Stimulated activated naive CD8-positive, alpha-beta T cell treated with anti-CD3 and anti-CD28 coated beads, Interleukin-15, Interleukin-2, amounts not matched to agents 100 U/mL and 50 U/mL, for 24 hours (primary cell): ENCODE data around the gene KLHL29.

Experiments used
- ATAC-seq: fragments of 150-1000 bp; cut with Tn5 transposase; one replicate; pipeline ENCODE4 v1.10.0; 2021
- DNase-seq: peaks from one replicate; pipeline ENCODE4 v3.0.0; 2021

Gene KLHL29

GRCh38 chr2:23495661-23496114 is 110.7 kb downstream of the KLHL29 start:
- DNase-seq (no peak), ATAC-seq (no peak)

- no peak for ATAC-seq
- DNase-seq: no peak
These were observed 111.5 kb downstream of the KLHL29 start for GRCh38 chr2:23496456-23496855.

GRCh38 chr2:23497063-23497462 is 112.1 kb downstream of the KLHL29 start:
- ATAC-seq: peak; percentile 62

GRCh38 chr2:23497536-23497935 is 112.6 kb downstream of the KLHL29 start:
- ATAC-seq (no peak), DNase-seq (no peak)

More at GRCh38 chr2:23497063-23497462, 112.1 kb downstream of the KLHL29 start:
- peak; percentile 23 for DNase-seq

- DNase-seq: no peak
- ATAC-seq: no peak
These were observed 114.0 kb downstream of the KLHL29 start for GRCh38 chr2:23498943-23499342.

- ATAC-seq (no peak), DNase-seq (no peak)
These were observed 114.5 kb downstream of the KLHL29 start for GRCh38 chr2:23499439-23499838.

- DNase-seq (no peak), ATAC-seq (no peak)
These were observed 115.9 kb downstream of the KLHL29 start for GRCh38 chr2:23500836-23501235.

GRCh38 chr2:23502096-23502495 is 117.1 kb downstream of the KLHL29 start:
- ATAC-seq: no peak
- DNase-seq: no peak

- DNase-seq (no peak), ATAC-seq (no peak)
These were observed 118.1 kb downstream of the KLHL29 start for GRCh38 chr2:23503097-23503496.

- ATAC-seq (no peak), DNase-seq (no peak)
These were observed 118.7 kb downstream of the KLHL29 start for GRCh38 chr2:23503682-23504081.

- ATAC-seq (no peak), DNase-seq (no peak)
These were observed 119.6 kb downstream of the KLHL29 start for GRCh38 chr2:23504591-23504990.

- ATAC-seq (no peak), DNase-seq (no peak)
These were observed 120.4 kb downstream of the KLHL29 start for GRCh38 chr2:23505218-23505983.

GRCh38 chr2:23505984-23506380 is 121.0 kb downstream of the KLHL29 start:
- DNase-seq: no peak

GRCh38 chr2:23506531-23507266 is 121.7 kb downstream of the KLHL29 start:
- ATAC-seq (no peak), DNase-seq (no peak)

More at GRCh38 chr2:23505984-23506380, 121.0 kb downstream of the KLHL29 start:
- peak; percentile 12 for ATAC-seq

- ATAC-seq (peak; percentile 17), DNase-seq (no peak)
These were observed 122.5 kb downstream of the KLHL29 start for GRCh38 chr2:23507267-23508065.

- ATAC-seq (no peak), DNase-seq (no peak)
These were observed 123.0 kb downstream of the KLHL29 start for GRCh38 chr2:23508066-23508390.

GRCh38 chr2:23509103-23509502 is 124.1 kb downstream of the KLHL29 start:
- ATAC-seq (no peak), DNase-seq (no peak)

GRCh38 chr2:23509596-23510292 is 124.8 kb downstream of the KLHL29 start:
- DNase-seq (no peak), ATAC-seq (no peak)

- ATAC-seq (no peak), DNase-seq (no peak)
These were observed 125.5 kb downstream of the KLHL29 start for GRCh38 chr2:23510471-23510870.

- ATAC-seq (no peak), DNase-seq (no peak)
These were observed 127.8 kb downstream of the KLHL29 start for GRCh38 chr2:23512778-23513177.

- ATAC-seq: no peak
- no peak for DNase-seq
These were observed 128.4 kb downstream of the KLHL29 start for GRCh38 chr2:23513245-23513871.
